Duodenal mucosa (tissue), 2 donors: ENCODE data around the gene CCDC138.

ENCODE experiments used
- H3K27ac ChIP-seq: one replicate; pipeline ENCODE4 v1.7.0; 2013; ENCODE audit warnings: low read depth, low read length
- H3K27me3 ChIP-seq, 2 donors: one replicate each; pipeline ENCODE4 v1.7.0; 2013; ENCODE audit warnings: low read length in 2 of 2, control low read depth in 1 of 2; ENCODE audit not compliant: insufficient read depth in 2 of 2, control insufficient read depth in 1 of 2
- H3K36me3 ChIP-seq, 2 donors: one replicate each; pipeline ENCODE4 v1.7.0; 2013; ENCODE audit warnings: low read length in 2 of 2, control low read depth in 1 of 2; ENCODE audit not compliant: insufficient read depth in 2 of 2, control insufficient read depth in 1 of 2
- H3K4me1 ChIP-seq, 2 donors: one replicate each; pipeline ENCODE4 v1.7.0; 2013; ENCODE audit warnings: low read length in 2 of 2, control low read depth in 1 of 2; ENCODE audit not compliant: insufficient read depth in 2 of 2, control insufficient read depth in 1 of 2
- H3K4me3 ChIP-seq, 2 donors: one replicate each; pipeline ENCODE4 v1.7.0; 2013; ENCODE audit warnings: low read length in 2 of 2, low read depth in 1 of 2
- H3K9ac ChIP-seq, 2 donors: one replicate each; pipeline ENCODE4 v1.7.0; 2013; ENCODE audit warnings: low read length in 2 of 2, low read depth in 1 of 2
- H3K9me3 ChIP-seq, 2 donors: one replicate each; pipeline ENCODE4 v1.7.0; 2013; ENCODE audit warnings: low read length in 2 of 2, control low read depth in 1 of 2; ENCODE audit not compliant: control insufficient read depth in 1 of 2

Gene CCDC138

GRCh38 chr2:108803045-108803736, 16.6 kb downstream of the CCDC138 start:
- Histone ChIP-seq H3K9me3 (no peaks in the 10 kb centered on the region), H3K4me3 (no peak overlapping the region), H3K9ac (no peak overlapping the region), H3K27me3 (no peaks in the 10 kb centered on the region), H3K27ac (no peak overlapping the region), H3K4me1 (no peaks in the 10 kb centered on the region), H3K36me3 (peaks cover 4 to 18% of the 10 kb centered on the region in 2 donors)

GRCh38 chr2:108805032-108805431, 18.5 kb downstream of the CCDC138 start:
- H3K4me1 ChIP-seq = no peaks in the 10 kb centered on the region
- no peak overlapping the region for H3K27ac ChIP-seq
- peaks cover 0 to 15% of the 10 kb centered on the region in 2 donors for H3K36me3 ChIP-seq
- no peak overlapping the region for H3K9ac ChIP-seq
- H3K9me3 ChIP-seq = peaks cover 3 to 13% of the 10 kb centered on the region in 2 donors
- no peaks in the 10 kb centered on the region for H3K27me3 ChIP-seq
- H3K4me3 ChIP-seq = no peak overlapping the region

GRCh38 chr2:108805782-108806181, 19.2 kb downstream of the CCDC138 start:
- H3K9me3 ChIP-seq = peaks cover 3 to 14% of the 10 kb centered on the region in 2 donors
- H3K4me3 ChIP-seq = no peak overlapping the region
- no peaks in the 10 kb centered on the region for H3K27me3 ChIP-seq
- no peak overlapping the region for H3K27ac ChIP-seq
- no peak overlapping the region for H3K9ac ChIP-seq
- H3K4me1 ChIP-seq = no peaks in the 10 kb centered on the region
- peaks cover 0 to 15% of the 10 kb centered on the region in 2 donors for H3K36me3 ChIP-seq

GRCh38 chr2:108806371-108807113, 20.0 kb downstream of the CCDC138 start:
- Histone ChIP-seq H3K27me3 (no peaks in the 10 kb centered on the region), H3K36me3 (peaks cover 0 to 15% of the 10 kb centered on the region in 2 donors), H3K27ac (no peak overlapping the region), H3K4me3 (no peak overlapping the region), H3K9ac (no peak overlapping the region), H3K4me1 (no peaks in the 10 kb centered on the region), H3K9me3 (peaks cover 3 to 14% of the 10 kb centered on the region in 2 donors)

- no peak overlapping the region for H3K9ac ChIP-seq
- H3K27me3 ChIP-seq = no peaks in the 10 kb centered on the region
- H3K27ac ChIP-seq = no peak overlapping the region
- no peaks in the 10 kb centered on the region for H3K4me1 ChIP-seq
- H3K36me3 ChIP-seq = peaks cover 0 to 11% of the 10 kb centered on the region in 2 donors
- no peak overlapping the region for H3K4me3 ChIP-seq
- peaks cover 3 to 14% of the 10 kb centered on the region in 2 donors for H3K9me3 ChIP-seq
These were observed 23.4 kb downstream of the CCDC138 start for GRCh38 chr2:108809936-108810335.

- no peak overlapping the region for H3K27ac ChIP-seq
- no peaks in the 10 kb centered on the region for H3K27me3 ChIP-seq
- H3K4me3 ChIP-seq = no peak overlapping the region
- H3K4me1 ChIP-seq = no peaks in the 10 kb centered on the region
- H3K9me3 ChIP-seq = peaks cover 3 to 14% of the 10 kb centered on the region in 2 donors
- no peak overlapping the region for H3K9ac ChIP-seq
- peaks cover 0 to 17% of the 10 kb centered on the region in 2 donors for H3K36me3 ChIP-seq
These were observed 24.7 kb downstream of the CCDC138 start for GRCh38 chr2:108810993-108811957.

GRCh38 chr2:108813732-108814131, 27.2 kb downstream of the CCDC138 start:
- peaks cover 3 to 13% of the 10 kb centered on the region in 2 donors for H3K9me3 ChIP-seq
- H3K4me1 ChIP-seq = no peaks in the 10 kb centered on the region
- H3K9ac ChIP-seq = no peak overlapping the region
- no peak overlapping the region for H3K4me3 ChIP-seq
- H3K27ac ChIP-seq = no peak overlapping the region
- H3K36me3 ChIP-seq = peaks cover 0 to 27% of the 10 kb centered on the region in 2 donors
- H3K27me3 ChIP-seq = no peaks in the 10 kb centered on the region

- H3K9ac ChIP-seq = no peak overlapping the region
These were observed 33.9 kb downstream of the CCDC138 start for GRCh38 chr2:108820482-108820881.

GRCh38 chr2:108823286-108823685, 36.7 kb downstream of the CCDC138 start:
- Histone ChIP-seq H3K4me1 (no peaks in the 10 kb centered on the region), H3K27me3 (no peaks in the 10 kb centered on the region), H3K9me3 (peaks cover 3 to 16% of the 10 kb centered on the region in 2 donors), H3K36me3 (peaks cover 5 to 6% of the 10 kb centered on the region in 2 donors), H3K27ac (no peak overlapping the region), H3K4me3 (no peak overlapping the region), H3K9ac (no peak overlapping the region)

More at GRCh38 chr2:108820482-108820881, 33.9 kb downstream of the CCDC138 start:
- no peak overlapping the region for H3K27ac ChIP-seq
- H3K4me1 ChIP-seq = no peaks in the 10 kb centered on the region
- no peak overlapping the region for H3K4me3 ChIP-seq
- peaks cover 3 to 16% of the 10 kb centered on the region in 2 donors for H3K9me3 ChIP-seq
- no peaks in the 10 kb centered on the region for H3K27me3 ChIP-seq
- H3K36me3 ChIP-seq = peaks cover 5 to 30% of the 10 kb centered on the region in 2 donors
